ENCODE results near the gene TJP2.

TJP2 gene

DNA sequence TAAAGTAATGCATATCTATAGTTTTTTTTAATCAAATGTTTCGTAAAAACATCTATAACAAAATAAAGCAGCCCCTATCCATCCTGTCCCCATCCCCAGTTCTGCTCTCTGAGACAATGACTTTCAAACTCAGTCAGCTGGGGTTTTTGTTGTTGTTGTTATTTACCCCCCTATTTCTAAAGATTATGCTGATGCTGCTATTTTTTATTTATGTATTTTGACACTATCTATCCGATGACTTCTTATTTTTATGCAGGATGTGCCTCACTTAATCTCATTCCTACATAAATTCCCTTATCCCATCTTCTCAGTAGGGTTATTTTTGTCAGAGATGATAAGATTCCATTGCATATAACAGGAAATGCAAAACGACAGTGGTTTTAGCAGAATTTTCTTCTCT is 105.7 kb downstream of the TJP2 start:
- TF ChIP-seq CTCF (IDR thresholded peaks at IDR 0.05; ENCODE audit: borderline replicate concordance, control extremely low read depth, extremely low read depth, insufficient read depth, missing control alignments) = no peak
- no peak for DNase-seq (ENCODE audit: low spot score)
- in situ Hi-C loops (cut with MboI; ENCODE audit: low sequenced_read_pairs, unreplicated experiment) = no loop called here

- no peak for TF ChIP-seq CTCF (IDR thresholded peaks at IDR 0.05; ENCODE audit: borderline replicate concordance, control extremely low read depth, extremely low read depth, insufficient read depth, missing control alignments)
- in situ Hi-C loops (cut with MboI; ENCODE audit: low sequenced_read_pairs, unreplicated experiment) = no loop called here
- DNase-seq (ENCODE audit: low spot score) = no peak
These were observed 108.9 kb downstream of the TJP2 start for GRCh38 chr9:69283003-69283402.

- TF ChIP-seq CTCF (IDR thresholded peaks at IDR 0.05; ENCODE audit: borderline replicate concordance, control extremely low read depth, extremely low read depth, insufficient read depth, missing control alignments) = no peak
- in situ Hi-C loops (cut with MboI; ENCODE audit: low sequenced_read_pairs, unreplicated experiment) = no loop called here
- DNase-seq (ENCODE audit: low spot score) = no peak
These were observed 118.0 kb downstream of the TJP2 start for GRCh38 chr9:69292078-69292477.

DNA sequence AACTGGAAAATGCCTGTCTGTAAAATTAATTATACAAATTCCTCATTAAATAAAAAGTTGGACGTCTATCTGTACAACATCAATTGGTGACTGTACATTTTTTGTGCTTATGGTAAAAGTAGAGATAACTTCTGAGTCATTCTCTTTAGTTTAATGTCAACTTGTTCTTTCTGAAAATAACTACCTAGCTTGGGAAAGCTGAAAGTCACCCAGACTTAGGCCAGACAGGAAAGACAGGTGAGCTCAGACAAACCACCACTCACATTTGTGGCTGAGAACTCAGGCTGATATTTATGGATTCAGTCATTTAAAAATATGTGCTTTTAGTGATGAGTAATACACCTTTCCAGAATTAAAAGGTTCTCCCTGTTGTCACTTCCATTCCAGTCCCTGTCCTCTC is 119.1 kb downstream of the TJP2 start:
- TF ChIP-seq CTCF (IDR thresholded peaks at IDR 0.05; ENCODE audit: borderline replicate concordance, control extremely low read depth, extremely low read depth, insufficient read depth, missing control alignments) = no peak
- no peak for DNase-seq (ENCODE audit: low spot score)
- in situ Hi-C loops (cut with MboI; ENCODE audit: low sequenced_read_pairs, unreplicated experiment) = no loop called here

- in situ Hi-C loops (cut with MboI; ENCODE audit: low sequenced_read_pairs, unreplicated experiment) = no loop called here
- no peak for TF ChIP-seq CTCF (IDR thresholded peaks at IDR 0.05; ENCODE audit: borderline replicate concordance, control extremely low read depth, extremely low read depth, insufficient read depth, missing control alignments)
- DNase-seq (ENCODE audit: low spot score) = no peak
These were observed 121.9 kb downstream of the TJP2 start for GRCh38 chr9:69295872-69296552.

GRCh38 chr9:69297300-69297980 is 123.4 kb downstream of the TJP2 start:
- no peak for TF ChIP-seq CTCF (IDR thresholded peaks at IDR 0.05; ENCODE audit: borderline replicate concordance, control extremely low read depth, extremely low read depth, insufficient read depth, missing control alignments)
- in situ Hi-C loops (cut with MboI; ENCODE audit: low sequenced_read_pairs, unreplicated experiment) = no loop called here
- DNase-seq (ENCODE audit: low spot score) = no peak

All from GM13976 (cell line).